Adrenal gland (tissue), 12 donors: ENCODE measurements around the gene TMOD1. TPM values are rescaled to one million over a fixed set of nuclear protein-coding genes. Genes with fewer than 3 reads are reported as not detected.

Experiments
- DNase-seq, 7 donors: peaks; one replicate each; pipeline ENCODE4 v3.0.0-alpha.2; 2019 to 2020
- H3K27ac ChIP-seq, 5 donors: fragments of 200-600 bp; sonication (generic) in 4 of 5; 1 replicate in 3 of 5; 2 replicates in 2 of 5; pipeline versions ENCODE4 v1.5.1 to v1.8.0; 2016 to 2020; ENCODE audit warnings: mild to moderate bottlenecking in 1 of 5
- H3K27me3 ChIP-seq: fragments of 200-600 bp; 2 replicates; pipeline ENCODE4 v1.8.0; 2021
- H3K36me3 ChIP-seq, 2 donors: fragments of 200-600 bp; replicated peaks in 1 of 2; 1 replicate in 1 of 2; 2 replicates in 1 of 2; pipeline versions ENCODE4 v1.5.1 to v1.8.0; 2018 to 2022
- H3K4me1 ChIP-seq, 2 donors: fragments of 200-600 bp; replicated peaks in 1 of 2; 1 replicate in 1 of 2; 2 replicates in 1 of 2; pipeline versions ENCODE4 v1.5.1 to v1.8.0; 2018 to 2021
- H3K4me3 ChIP-seq, 4 donors: fragments of 200-600 bp; sonication (generic) in 3 of 4; one replicate each; pipeline ENCODE4 v1.5.1; 2016 to 2018
- H3K9me3 ChIP-seq, 3 donors: fragments of 200-600 bp; sonication (generic) in 1 of 3; replicated peaks in 1 of 3; 1 replicate in 2 of 3; 2 replicates in 1 of 3; pipeline versions ENCODE4 v1.5.1 to v1.8.0; 2016 to 2021
- CTCF ChIP-seq, 6 experiments: fragments of 450-650 bp in 4 of 6; fragments of 200-600 bp in 2 of 6; sonication (generic) in 1 of 6; IDR thresholded peaks; 1 replicate in 5 of 6; 2 replicates in 1 of 6; pipeline versions ENCODE4 v1.5.1 to v1.8.0; 2016 to 2021; ENCODE audit warnings: antibody characterized with exemption in 6 of 6, mild to moderate bottlenecking in 2 of 6, moderate library complexity in 1 of 6
- POLR2A ChIP-seq, 2 donors: fragments of 450-650 bp; IDR thresholded peaks; one replicate each; pipeline ENCODE4 v1.6.1; 2017; ENCODE audit warnings: antibody characterized with exemption in 2 of 2, mild to moderate bottlenecking in 2 of 2, moderate library complexity in 1 of 2
- WGBS, 4 donors: extraction: QIAGEN DNeasy Blood & Tissue Kit in 2 of 4; methylation state at CpG; one replicate each; pipeline versions ENCODE4 v1.1.5 to v1.1.7; 2013 to 2017; 5-methylcytosine and 5-hydroxymethylcytosine counted together
- intact Hi-C, 2 donors: fragments of 100-400 bp; cut with DNase I; formaldehyde crosslinking; loops; one replicate each; pipeline versions ENCODE4 v1.14.1 to v1.15.0; 2022 to 2023
- polyA plus RNA-seq, 3 donors: library from polyadenylated mRNA; stranded (reverse); fragments of 200-250 nt in 2 of 3; fragments of 350-450 nt in 1 of 3; fragmentation: Illumina TruSeq in 1 of 3; extraction: RNeasy Lipid Tissue Mini Kit (QIAGEN cat#74804) in 1 of 3; gene quantifications; one replicate each; pipeline ENCODE4 v1.2.3, GENCODE V29; 2013 to 2014
- total RNA-seq, 9 donors: library from RNA; depleted of rRNA in 4 of 9; stranded (reverse); fragments of >200 nt in 4 of 9; fragments of 120-200 nt in 1 of 9; fragmentation: NEBNext Ultra II Directional in 1 of 9; extraction: Animal tissue kit (Norgen Biotek cat#: 25700) in 1 of 9; gene quantifications; one replicate each; pipeline versions ENCODE4 v1.1.0 to v1.2.4, GENCODE V29; 2013 to 2023
- donor health status: healthy with polysubstance abuse.
- donor health status: Bipolar disorder and iron deficiency.
- donor health status: DM: yes; HTN: yes; CAD: no.
- donor health status: DM: no; HTN: no; CAD: no.
- donor health status: DM: no; HTN: no; CAD: no.
- donor health status: DM: yes; HTN: yes; CAD: no.

TMOD1 gene
- total and polyA plus RNA-seq, 12 donors: 23.9 to 91.2 (median 59.8) TPM

GRCh38 chr9:97535771-97536170 lies 34.3 kb downstream of the TMOD1 start:
- intact Hi-C loops: no loop called here
- Histone ChIP-seq H3K36me3 (no peaks in the 10 kb centered on the region), H3K4me3 (no peak overlapping the region), H3K27ac (peak overlapping the region in 2 of 5 donors; percentile 15), H3K4me1 (peaks cover 0 to 3% of the 10 kb centered on the region in 2 donors), H3K27me3 (no peaks in the 10 kb centered on the region), H3K9me3 (no peaks in the 10 kb centered on the region)
- WGBS, 4 donors: 78 to 82% (median 80%) methylated on average over 5 of the region's 5 CpGs
- no peak for TF ChIP-seq POLR2A (IDR thresholded peaks at IDR 0.05)
- no peak for TF ChIP-seq CTCF (IDR thresholded peaks at IDR 0.05)
- DNase-seq: peak in 1 of 7 donors; percentile 54

- no peaks in the 10 kb centered on the region for H3K9me3 ChIP-seq
- H3K27me3 ChIP-seq: no peaks in the 10 kb centered on the region
- peak in 1 of 7 donors; percentile 51 for DNase-seq
- H3K36me3 ChIP-seq: no peaks in the 10 kb centered on the region
- H3K4me1 ChIP-seq: peaks cover 0 to 3% of the 10 kb centered on the region in 2 donors
- no peak overlapping the region for H3K4me3 ChIP-seq
- intact Hi-C loops: no loop called here
- peak overlapping the region in 1 of 5 donors; percentile 15 for H3K27ac ChIP-seq
- WGBS, 4 donors: 81 to 95% (median 90%) methylated on average over 9 of the region's 9 CpGs
- TF ChIP-seq POLR2A (IDR thresholded peaks at IDR 0.05): no peak
Measured at GRCh38 chr9:97536480-97536879, 35.0 kb downstream of the TMOD1 start.

- WGBS, 4 donors: 86 to 91% (median 89%) methylated on average over 1 of the region's 1 CpG; no CpG with 5 or more reads in 1 of the 4 donors
- Histone ChIP-seq H3K9me3 (no peaks in the 10 kb centered on the region), H3K36me3 (peaks cover 0 to 6% of the 10 kb centered on the region in 2 donors), H3K27ac (no peak overlapping the region), H3K27me3 (no peaks in the 10 kb centered on the region), H3K4me3 (no peak overlapping the region), H3K4me1 (peaks cover 4 to 25% of the 10 kb centered on the region in 2 donors)
- TF ChIP-seq CTCF (IDR thresholded peaks at IDR 0.05): no peak
- no peak for TF ChIP-seq POLR2A (IDR thresholded peaks at IDR 0.05)
- DNase-seq: peak in 1 of 7 donors; percentile 46
- intact Hi-C loops: no loop called here
Measured at GRCh38 chr9:97543561-97543960, 42.1 kb downstream of the TMOD1 start.

- DNase-seq: peak in 1 of 7 donors; percentile 47
- no peaks in the 10 kb centered on the region for H3K9me3 ChIP-seq
- H3K27me3 ChIP-seq: no peaks in the 10 kb centered on the region
- H3K4me3 ChIP-seq: no peak overlapping the region
- peaks cover 0 to 6% of the 10 kb centered on the region in 2 donors for H3K36me3 ChIP-seq
- no peak for TF ChIP-seq CTCF (IDR thresholded peaks at IDR 0.05)
- no peak for TF ChIP-seq POLR2A (IDR thresholded peaks at IDR 0.05)
- WGBS, 4 donors: 60 to 89% (median 79%) methylated on average over 8 of the region's 8 CpGs
- peak overlapping the region in 1 of 5 donors; percentile 12 for H3K27ac ChIP-seq
- H3K4me1 ChIP-seq: peaks cover 4 to 25% of the 10 kb centered on the region in 2 donors
- intact Hi-C loops: no loop called here
Measured at GRCh38 chr9:97545486-97545885, 44.0 kb downstream of the TMOD1 start.
